ENCODE data around the gene SOX15. TPM values are rescaled to one million over a fixed set of nuclear protein-coding genes. Genes with fewer than 3 reads are reported as not detected.
A peak's percentile ranks its signal among the peaks of the same experiment; 100 is the strongest.

SOX15 gene
- total and polyA plus RNA-seq, 10 of the 15 experiments (the other 5 are each of a cell fraction or from before 2014, with no cell fraction given): 0.06 to 0.53 (median 0.16) TPM; not detected in 2

DNA sequence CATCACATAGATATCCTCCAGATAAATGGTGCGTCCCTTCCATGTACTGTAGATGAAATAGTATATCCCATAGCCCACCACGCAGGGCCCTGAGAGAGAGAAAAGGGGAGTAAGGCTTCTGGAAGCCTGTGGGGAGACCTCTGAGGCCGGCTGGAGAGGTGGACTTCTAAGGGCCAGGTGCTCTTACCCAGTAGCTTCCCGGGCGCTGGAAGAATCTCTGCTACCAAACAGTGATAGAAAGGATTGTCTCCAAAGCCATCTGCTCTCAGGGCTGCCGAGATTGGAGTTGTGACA lies 37.0 kb upstream of the SOX15 start:
- RAD21 ChIA-PET (ENCODE audit: unreplicated experiment): interaction anchor here (0.9 to 3.0 kb wide), 4 partner anchors 12 to 61 kb away, joined by 4 to 21 read pairs (median 14); partner anchors contain the start of genes CD68, FXR2, TP53 and WRAP53
- in situ Hi-C loops (cut with MboI): no loop called here
- intact Hi-C loops (cut with micrococcal nuclease; ENCODE audit: unreplicated experiment): no loop called here
- peak overlapping the region; percentile 81 for H3K4me2 ChIP-seq (ENCODE audit: control insufficient read depth, insufficient read depth)
- no peak for DNase-seq (ENCODE audit: low read depth, low spot score)
- no peak for FAIRE-seq
- 1% methylated on average over 6 of the region's 6 CpGs for WGBS (ENCODE audit: insufficient coverage, insufficient replicate concordance, low lambda C conversion rate, missing lambda C conversion rate)
- POLR2A ChIA-PET: interaction anchor here (0.6 to 2.7 kb wide), 8 partner anchors 8 to 290 kb away, joined by 3 to 33 read pairs (median 8); partner anchors contain the start of genes ACAP1, FXR2, MPDU1 and TP53
- SMC1A ChIA-PET (ENCODE audit: uncharacterized antibody, unreplicated experiment): interaction anchor here (1.7 to 2.3 kb wide), 2 partner anchors 12 to 62 kb away, joined by 5 to 19 read pairs; partner anchors contain the start of genes FXR2, TP53 and WRAP53
- peak overlapping the region; percentile 69; the same call in 1 of the 2 replicates for H3K27ac ChIP-seq (ENCODE audit: control insufficient read depth, insufficient read depth)
- BruUV-seq (replicated peaks): no TSS peak
- no peaks in the 10 kb centered on the region for H4K20me1 ChIP-seq (ENCODE audit: control insufficient read depth, insufficient read depth)
- no peaks in the 10 kb centered on the region for H3K9me3 ChIP-seq (replicated peaks; ENCODE audit: control insufficient read depth, insufficient read depth, low read length)
- CTCF ChIA-PET: interaction anchor here (0.6 to 2.6 kb wide), 6 partner anchors 13 to 271 kb away, joined by 3 to 38 read pairs (median 4); partner anchors contain the start of genes FXR2, TP53 and WRAP53
- peak overlapping the region; percentile 100 for H3K4me3 ChIP-seq
- H3K79me2 ChIP-seq (ENCODE audit: control insufficient read depth, insufficient read depth, low read length): peaks cover 2% of the 10 kb centered on the region
- no peak for TF ChIP-seq NRF1 (conservative IDR thresholded peaks at IDR 0.05; ENCODE audit: low read depth, low read length)
- TF ChIP-seq, protein P1, sequence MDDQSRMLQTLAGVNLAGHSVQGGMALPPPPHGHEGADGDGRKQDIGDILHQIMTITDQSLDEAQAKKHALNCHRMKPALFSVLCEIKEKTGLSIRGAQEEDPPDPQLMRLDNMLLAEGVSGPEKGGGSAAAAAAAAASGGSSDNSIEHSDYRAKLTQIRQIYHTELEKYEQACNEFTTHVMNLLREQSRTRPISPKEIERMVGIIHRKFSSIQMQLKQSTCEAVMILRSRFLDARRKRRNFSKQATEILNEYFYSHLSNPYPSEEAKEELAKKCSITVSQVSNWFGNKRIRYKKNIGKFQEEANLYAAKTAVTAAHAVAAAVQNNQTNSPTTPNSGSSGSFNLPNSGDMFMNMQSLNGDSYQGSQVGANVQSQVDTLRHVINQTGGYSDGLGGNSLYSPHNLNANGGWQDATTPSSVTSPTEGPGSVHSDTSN (IDR thresholded peaks at IDR 0.05; ENCODE audit: insufficient replicate concordance, low read depth, low read length): no peak
- no peak for TF ChIP-seq MYB (IDR thresholded peaks at IDR 0.05; ENCODE audit: borderline replicate concordance, low read depth, low read length)
- TF ChIP-seq E4F1 (IDR thresholded peaks at IDR 0.05; ENCODE audit: borderline replicate concordance, partially characterized antibody): no peak
- TF ChIP-seq NR2F1 (conservative IDR thresholded peaks at IDR 0.05): no peak
- TF ChIP-seq ESRRA (IDR thresholded peaks at IDR 0.05; ENCODE audit: low read length): no peak
- no peak for TF ChIP-seq BHLHE40 (IDR thresholded peaks at IDR 0.05; ENCODE audit: borderline replicate concordance in 1 of 2, low read depth in 2 of 2, low read length in 1 of 2)
- no peak for TF ChIP-seq PAX8 (IDR thresholded peaks at IDR 0.05)
- no peak for TF ChIP-seq NFIC (IDR thresholded peaks at IDR 0.05; ENCODE audit: low read depth, low read length)
- TF ChIP-seq STAT3 (IDR thresholded peaks at IDR 0.05; ENCODE audit: low read depth, low read length): no peak
- TF ChIP-seq NR2C1 (IDR thresholded peaks at IDR 0.05): no peak
- H2AFZ ChIP-seq (ENCODE audit: control insufficient read depth, low read depth, low read length): peak overlapping the region; percentile 77; the same call in 1 of the 2 replicates
- no peaks in the 10 kb centered on the region for H3K36me3 ChIP-seq (ENCODE audit: control insufficient read depth in 2 of 2, insufficient read depth in 2 of 2, low read length in 1 of 2)
- no peaks in the 10 kb centered on the region for H3K27me3 ChIP-seq (replicated peaks in 1 of 2; ENCODE audit: control insufficient read depth in 2 of 2, insufficient read depth in 2 of 2, low read length in 1 of 2)
- no peak for ATAC-seq
- H3K4me1 ChIP-seq (ENCODE audit: control insufficient read depth, insufficient read depth, low read length): peaks cover 3% of the 10 kb centered on the region
- H3K9ac ChIP-seq (ENCODE audit: control insufficient read depth, insufficient read depth, low read length): peak overlapping the region; percentile 95
